HepG2 (cell line): ENCODE measurements around the gene HACD2.

ENCODE experiments used
- EP300 ChIP-seq, 3 experiments: sonication (generic) in 1 of 3; formaldehyde crosslinking in 1 of 3; IDR thresholded peaks; 2 replicates each; pipeline versions ENCODE4 v1.5.1 to v1.6.1; 2011 to 2020; ENCODE audit warnings: low read depth in 2 of 3, low read length in 2 of 3, borderline replicate concordance in 1 of 3, improper control_type of control experiment in 1 of 3, mild to moderate bottlenecking in 1 of 3, missing genetic modification reagents in 1 of 3, moderate library complexity in 1 of 3
- NR2C2 ChIP-seq: sonication (generic); formaldehyde crosslinking; IDR thresholded peaks from 2 replicates; pipeline ENCODE4 v1.4.0; 2020; ENCODE audit warnings: missing genetic modification reagents, mild to moderate bottlenecking, moderate library complexity, borderline replicate concordance
- SMARCC2 ChIP-seq: fragments of 450-650 bp; IDR thresholded peaks from 2 replicates; pipeline ENCODE4 v1.6.1; 2017; ENCODE audit warnings: antibody characterized with exemption, mild to moderate bottlenecking
- ZNF318 ChIP-seq: sonication (generic); formaldehyde crosslinking; IDR thresholded peaks from 2 replicates; pipeline ENCODE4 v1.4.0; 2020; ENCODE audit warnings: mild to moderate bottlenecking, missing genetic modification reagents

GRCh38 chr3:123447749-123448517, 136.9 kb downstream of the HACD2 start:
- no peak for TF ChIP-seq SMARCC2
- TF ChIP-seq NR2C2 (CRISPR knock-in tag), result no peak
- no peak for TF ChIP-seq EP300 (IDR thresholded peaks at IDR 0.05; ENCODE audit: low read depth in 2 of 2, low read length in 2 of 2)
- no peak for TF ChIP-seq EP300 (CRISPR knock-in tag; IDR thresholded peaks at IDR 0.05; ENCODE audit: borderline replicate concordance)
- TF ChIP-seq ZNF318 (CRISPR knock-in tag), result no peak
